WTC11 (cell line): ENCODE measurements around the gene NLGN4X. TPM values are rescaled to one million over a fixed set of nuclear protein-coding genes. Genes with fewer than 3 reads are reported as not detected.

Experiments
- ATAC-seq: fragments of 200-7000 bp; cut with Tn5 transposase; 2 replicates; pipeline ENCODE4 v1.10.0; 2021; ENCODE audit warnings: mild to moderate bottlenecking, moderate library complexity
- CTCF ChIA-PET: fragments of 300-600 bp; sonication (Branson Sonifier 250); formaldehyde crosslinking; loops from one replicate; lab custom pipeline; 2021; ENCODE audit warnings: antibody characterized with exemption; lab: Charles Lee
- POLR2A ChIA-PET: fragments of 350-600 bp; sonication (Branson Sonifier 250); formaldehyde crosslinking; loops from one replicate; lab custom pipeline; 2021; ENCODE audit warnings: antibody characterized with exemption; lab: Charles Lee
- DNase-seq: peaks from one replicate; pipeline ENCODE4 v3.0.0; 2021; ENCODE audit warnings: low spot score
- H3K27ac Mint-ChIP-seq: 2 replicates; pipeline ENCODE4 v1.8.0; 2021; ENCODE audit warnings: mixed read lengths
- H3K27me3 Mint-ChIP-seq: 2 replicates; pipeline ENCODE4 v1.8.0; 2021; ENCODE audit warnings: low read depth, mild to moderate bottlenecking, moderate library complexity, mixed read lengths
- H3K36me3 Mint-ChIP-seq: 2 replicates; pipeline ENCODE4 v1.8.0; 2021; ENCODE audit warnings: mixed read lengths
- H3K4me1 Mint-ChIP-seq: 2 replicates; pipeline ENCODE4 v1.8.0; 2022; ENCODE audit warnings: mixed read lengths
- H3K4me3 Mint-ChIP-seq: 2 replicates; pipeline ENCODE4 v1.8.0; 2021; ENCODE audit warnings: mild to moderate bottlenecking, moderate library complexity, mixed read lengths
- H3K9me3 Mint-ChIP-seq: 2 replicates; pipeline ENCODE4 v1.8.0; 2021; ENCODE audit warnings: mixed read lengths
- E2F4 ChIP-seq: sonication (generic); formaldehyde crosslinking; IDR thresholded peaks from 2 replicates; pipeline ENCODE4 v1.8.1; 2022; ENCODE audit warnings: low read depth, mild to moderate bottlenecking, moderate library complexity, missing genetic modification reagents, borderline replicate concordance
- ELF4 ChIP-seq: sonication (generic); formaldehyde crosslinking; IDR thresholded peaks from 2 replicates; pipeline ENCODE4 v1.8.1; 2022; ENCODE audit warnings: low read depth, mild to moderate bottlenecking, moderate library complexity, missing genetic modification reagents
- ESRRA ChIP-seq: sonication (generic); formaldehyde crosslinking; IDR thresholded peaks from 2 replicates; pipeline ENCODE4 v1.8.1; 2022; ENCODE audit warnings: mild to moderate bottlenecking, missing genetic modification reagents, borderline replicate concordance
- GTF2I ChIP-seq: fragments of 250-450 bp; sonication (Bioruptor Pico); conservative IDR thresholded peaks from 2 replicates; pipeline ENCODE4 v1.4.0; 2021; ENCODE audit warnings: mild to moderate bottlenecking
- JAZF1 ChIP-seq: fragments of 250-450 bp; sonication (Bioruptor Pico); IDR thresholded peaks from 2 replicates; pipeline ENCODE4 v1.9.0; 2021; ENCODE audit warnings: moderate library complexity, mild to moderate bottlenecking, inconsistent platforms
- MAX ChIP-seq: sonication (generic); formaldehyde crosslinking; IDR thresholded peaks from 2 replicates; pipeline ENCODE4 v1.8.0; 2022; ENCODE audit warnings: mild to moderate bottlenecking, missing genetic modification reagents
- MLX ChIP-seq: sonication (generic); formaldehyde crosslinking; IDR thresholded peaks from 2 replicates; pipeline ENCODE4 v1.8.1; 2023; ENCODE audit warnings: mild to moderate bottlenecking, missing genetic modification reagents, moderate library complexity
- NFATC4 ChIP-seq: fragments of 250-450 bp; sonication (Bioruptor Pico); IDR thresholded peaks from 2 replicates; pipeline ENCODE4 v1.9.0; 2021; ENCODE audit warnings: mild to moderate bottlenecking
- NR1H2 ChIP-seq: sonication (generic); formaldehyde crosslinking; IDR thresholded peaks from 2 replicates; pipeline ENCODE4 v1.9.0; 2021; ENCODE audit warnings: mild to moderate bottlenecking, moderate library complexity, missing genetic modification reagents
- NR2C2 ChIP-seq: sonication (generic); formaldehyde crosslinking; IDR thresholded peaks from 2 replicates; pipeline ENCODE4 v1.8.0; 2022; ENCODE audit warnings: mild to moderate bottlenecking, missing genetic modification reagents
- OVOL2 ChIP-seq: fragments of 250-450 bp; sonication (Bioruptor Pico); IDR thresholded peaks from 2 replicates; pipeline ENCODE4 v1.9.0; 2021; ENCODE audit warnings: mild to moderate bottlenecking, borderline replicate concordance
- PRRX2 ChIP-seq: fragments of 250-450 bp; sonication (Bioruptor Pico); IDR thresholded peaks from 2 replicates; pipeline ENCODE4 v1.8.0; 2021; ENCODE audit warnings: mild to moderate bottlenecking
- STAT6 ChIP-seq: sonication (generic); formaldehyde crosslinking; conservative IDR thresholded peaks from 2 replicates; pipeline ENCODE4 v1.8.1; 2023; ENCODE audit warnings: mild to moderate bottlenecking, low read depth, missing genetic modification reagents, moderate library complexity
- TCF7 ChIP-seq: sonication (generic); formaldehyde crosslinking; IDR thresholded peaks from 2 replicates; pipeline ENCODE4 v1.8.0; 2022; ENCODE audit warnings: mild to moderate bottlenecking, low read depth, missing genetic modification reagents, moderate library complexity
- USF1 ChIP-seq: sonication (generic); formaldehyde crosslinking; IDR thresholded peaks from 2 replicates; pipeline ENCODE4 v1.8.0; 2022; ENCODE audit warnings: mild to moderate bottlenecking, missing genetic modification reagents
- ZNF121 ChIP-seq: sonication (generic); formaldehyde crosslinking; IDR thresholded peaks from 2 replicates; pipeline ENCODE4 v1.8.0; 2023; ENCODE audit warnings: missing genetic modification reagents
- ZNF416 ChIP-seq: fragments of 250-450 bp; sonication (Bioruptor Pico); IDR thresholded peaks from 2 replicates; pipeline ENCODE4 v1.9.0; 2021; ENCODE audit warnings: mild to moderate bottlenecking, inconsistent platforms
- ZNF671 ChIP-seq: fragments of 250-450 bp; sonication (Bioruptor Pico); IDR thresholded peaks from 2 replicates; pipeline ENCODE4 v1.8.0; 2021; ENCODE audit warnings: mild to moderate bottlenecking
- ZSCAN18 ChIP-seq: fragments of 250-450 bp; sonication (Bioruptor Pico); IDR thresholded peaks from 2 replicates; pipeline ENCODE4 v2.1.2; 2022; ENCODE audit warnings: mild to moderate bottlenecking, moderate library complexity
- total RNA-seq: library from RNA; stranded (reverse); gene quantifications from 3 replicates; pipeline ENCODE4 v1.2.3, GENCODE V29; 2021
- TF ChIP-seq, protein P1 (sequence below): sonication (generic); formaldehyde crosslinking; IDR thresholded peaks from 2 replicates; pipeline ENCODE4 v1.8.1; 2023; ENCODE audit warnings: mild to moderate bottlenecking, missing genetic modification reagents
- TF ChIP-seq, protein P2 (sequence below): sonication (generic); formaldehyde crosslinking; IDR thresholded peaks from 2 replicates; pipeline ENCODE4 v1.8.1; 2022; ENCODE audit warnings: mild to moderate bottlenecking, moderate library complexity, missing genetic modification reagents
- TF ChIP-seq, protein P3 (sequence below): sonication (generic); formaldehyde crosslinking; IDR thresholded peaks from 2 replicates; pipeline ENCODE4 v1.8.0; 2022; ENCODE audit warnings: mild to moderate bottlenecking, missing genetic modification reagents
- TF ChIP-seq, protein P4 (sequence below): fragments of 250-450 bp; sonication (Bioruptor Pico); IDR thresholded peaks from 2 replicates; pipeline ENCODE4 v1.8.0; 2021; ENCODE audit warnings: mild to moderate bottlenecking
- TF ChIP-seq, protein P5 (sequence below): sonication (generic); formaldehyde crosslinking; IDR thresholded peaks from 2 replicates; pipeline ENCODE4 v1.8.1; 2022; ENCODE audit warnings: mild to moderate bottlenecking, missing genetic modification reagents, moderate library complexity, borderline replicate concordance

The NLGN4X gene
- total RNA-seq, 1 experiment from 2014 or later: 53.8 TPM

- TF ChIP-seq, protein P1, sequence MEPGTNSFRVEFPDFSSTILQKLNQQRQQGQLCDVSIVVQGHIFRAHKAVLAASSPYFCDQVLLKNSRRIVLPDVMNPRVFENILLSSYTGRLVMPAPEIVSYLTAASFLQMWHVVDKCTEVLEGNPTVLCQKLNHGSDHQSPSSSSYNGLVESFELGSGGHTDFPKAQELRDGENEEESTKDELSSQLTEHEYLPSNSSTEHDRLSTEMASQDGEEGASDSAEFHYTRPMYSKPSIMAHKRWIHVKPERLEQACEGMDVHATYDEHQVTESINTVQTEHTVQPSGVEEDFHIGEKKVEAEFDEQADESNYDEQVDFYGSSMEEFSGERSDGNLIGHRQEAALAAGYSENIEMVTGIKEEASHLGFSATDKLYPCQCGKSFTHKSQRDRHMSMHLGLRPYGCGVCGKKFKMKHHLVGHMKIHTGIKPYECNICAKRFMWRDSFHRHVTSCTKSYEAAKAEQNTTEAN (CRISPR knock-in tag): no peak
- TF ChIP-seq STAT6 (CRISPR knock-in tag) (no peak), NR1H2 (no peak), NR2C2 (CRISPR knock-in tag) (no peak), MAX (CRISPR knock-in tag) (no peak), ZSCAN18 (CRISPR knock-in tag) (no peak)
- TF ChIP-seq, protein P2, sequence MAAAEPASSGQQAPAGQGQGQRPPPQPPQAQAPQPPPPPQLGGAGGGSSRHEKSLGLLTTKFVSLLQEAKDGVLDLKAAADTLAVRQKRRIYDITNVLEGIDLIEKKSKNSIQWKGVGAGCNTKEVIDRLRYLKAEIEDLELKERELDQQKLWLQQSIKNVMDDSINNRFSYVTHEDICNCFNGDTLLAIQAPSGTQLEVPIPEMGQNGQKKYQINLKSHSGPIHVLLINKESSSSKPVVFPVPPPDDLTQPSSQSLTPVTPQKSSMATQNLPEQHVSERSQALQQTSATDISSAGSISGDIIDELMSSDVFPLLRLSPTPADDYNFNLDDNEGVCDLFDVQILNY (CRISPR knock-in tag): no peak
- TF ChIP-seq, protein P3, sequence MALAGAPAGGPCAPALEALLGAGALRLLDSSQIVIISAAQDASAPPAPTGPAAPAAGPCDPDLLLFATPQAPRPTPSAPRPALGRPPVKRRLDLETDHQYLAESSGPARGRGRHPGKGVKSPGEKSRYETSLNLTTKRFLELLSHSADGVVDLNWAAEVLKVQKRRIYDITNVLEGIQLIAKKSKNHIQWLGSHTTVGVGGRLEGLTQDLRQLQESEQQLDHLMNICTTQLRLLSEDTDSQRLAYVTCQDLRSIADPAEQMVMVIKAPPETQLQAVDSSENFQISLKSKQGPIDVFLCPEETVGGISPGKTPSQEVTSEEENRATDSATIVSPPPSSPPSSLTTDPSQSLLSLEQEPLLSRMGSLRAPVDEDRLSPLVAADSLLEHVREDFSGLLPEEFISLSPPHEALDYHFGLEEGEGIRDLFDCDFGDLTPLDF (CRISPR knock-in tag): no peak
- TF ChIP-seq, protein P4, sequence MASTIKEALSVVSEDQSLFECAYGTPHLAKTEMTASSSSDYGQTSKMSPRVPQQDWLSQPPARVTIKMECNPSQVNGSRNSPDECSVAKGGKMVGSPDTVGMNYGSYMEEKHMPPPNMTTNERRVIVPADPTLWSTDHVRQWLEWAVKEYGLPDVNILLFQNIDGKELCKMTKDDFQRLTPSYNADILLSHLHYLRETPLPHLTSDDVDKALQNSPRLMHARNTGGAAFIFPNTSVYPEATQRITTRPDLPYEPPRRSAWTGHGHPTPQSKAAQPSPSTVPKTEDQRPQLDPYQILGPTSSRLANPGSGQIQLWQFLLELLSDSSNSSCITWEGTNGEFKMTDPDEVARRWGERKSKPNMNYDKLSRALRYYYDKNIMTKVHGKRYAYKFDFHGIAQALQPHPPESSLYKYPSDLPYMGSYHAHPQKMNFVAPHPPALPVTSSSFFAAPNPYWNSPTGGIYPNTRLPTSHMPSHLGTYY (CRISPR knock-in tag): no peak
- TF ChIP-seq, protein P5, sequence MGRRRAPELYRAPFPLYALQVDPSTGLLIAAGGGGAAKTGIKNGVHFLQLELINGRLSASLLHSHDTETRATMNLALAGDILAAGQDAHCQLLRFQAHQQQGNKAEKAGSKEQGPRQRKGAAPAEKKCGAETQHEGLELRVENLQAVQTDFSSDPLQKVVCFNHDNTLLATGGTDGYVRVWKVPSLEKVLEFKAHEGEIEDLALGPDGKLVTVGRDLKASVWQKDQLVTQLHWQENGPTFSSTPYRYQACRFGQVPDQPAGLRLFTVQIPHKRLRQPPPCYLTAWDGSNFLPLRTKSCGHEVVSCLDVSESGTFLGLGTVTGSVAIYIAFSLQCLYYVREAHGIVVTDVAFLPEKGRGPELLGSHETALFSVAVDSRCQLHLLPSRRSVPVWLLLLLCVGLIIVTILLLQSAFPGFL (CRISPR knock-in tag): no peak
These were observed 330.2 kb downstream of the NLGN4X start (continued) for GRCh38 chrX:5898463-5898862.

DNA sequence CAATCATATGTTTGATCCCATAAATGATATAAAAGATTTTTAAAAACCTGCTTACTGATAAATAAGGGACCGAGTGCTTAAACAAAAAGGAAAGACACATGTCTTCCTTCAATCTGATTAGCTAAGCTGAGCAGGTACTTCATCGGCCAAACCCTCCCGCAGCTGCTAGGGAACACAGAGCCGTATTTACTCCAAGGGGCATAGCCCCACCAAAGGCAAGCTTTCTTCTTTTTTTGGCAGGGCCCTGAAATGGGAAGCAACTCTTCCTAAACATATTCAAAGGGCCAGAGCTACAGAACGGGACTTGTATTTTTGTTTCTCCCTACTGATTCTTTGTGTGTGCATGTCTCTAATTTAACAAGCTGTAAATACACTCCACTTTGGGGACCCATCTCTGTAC is 337.3 kb downstream of the NLGN4X start:
- ChIA-PET POLR2A (no interaction called here), CTCF (no interaction called here)
- H3K36me3 Mint-ChIP-seq: peaks cover 20% of the 10 kb centered on the region
- no peaks in the 10 kb centered on the region for H3K27me3 Mint-ChIP-seq
- ATAC-seq (no peak), DNase-seq (no peak)
- no peak overlapping the region for H3K27ac Mint-ChIP-seq
- H3K9me3 Mint-ChIP-seq: no peaks in the 10 kb centered on the region
- TF ChIP-seq ZNF671: no peak
- TF ChIP-seq E2F4 (CRISPR knock-in tag): no peak
- TF ChIP-seq NR2C2 (CRISPR knock-in tag): no peak
- TF ChIP-seq NR1H2: no peak
- no peak for TF ChIP-seq GTF2I (CRISPR knock-in tag)
- TF ChIP-seq OVOL2 (CRISPR knock-in tag): no peak
- no peak for TF ChIP-seq ZNF121 (CRISPR knock-in tag)
- TF ChIP-seq JAZF1 (CRISPR knock-in tag): no peak
- TF ChIP-seq TCF7 (CRISPR knock-in tag): no peak
- TF ChIP-seq ZNF416: no peak
- TF ChIP-seq PRRX2: no peak
- no peak for TF ChIP-seq ELF4 (CRISPR knock-in tag)
- TF ChIP-seq NFATC4 (CRISPR knock-in tag): no peak
- no peak for TF ChIP-seq USF1 (CRISPR knock-in tag)
- no peak for TF ChIP-seq MLX (CRISPR knock-in tag)
- no peak for TF ChIP-seq ESRRA (CRISPR knock-in tag)
- no peak overlapping the region for H3K4me3 Mint-ChIP-seq
- H3K4me1 Mint-ChIP-seq: no peaks in the 10 kb centered on the region
